SK-N-MC (cell line): Measurements from ENCODE around the gene BOC.

Experiments used
- EZH2 ChIP-seq: fragments of 200-600 bp; sonication (generic); IDR thresholded peaks from one replicate; pipeline ENCODE4 v1.6.1; 2017; ENCODE audit warnings: antibody characterized with exemption
- POLR2AphosphoS5 ChIP-seq: IDR thresholded peaks from 2 replicates; pipeline ENCODE4 v1.6.1; 2012; ENCODE audit warnings: mild to moderate bottlenecking, low read depth, low read length, borderline replicate concordance

GRCh38 chr3:113284453-113285050, 73.2 kb downstream of the BOC start:
- TF ChIP-seq EZH2 (no peak), POLR2AphosphoS5 (no peak)
